CD4-positive, alpha-beta T cell (primary cell): ENCODE data around the gene GRK7. TPM values are rescaled to one million over a fixed set of nuclear protein-coding genes. Genes with fewer than 3 reads are reported as not detected.

Source experiments
- ATAC-seq: fragments of 200-7000 bp; cut with Tn5 transposase; one replicate; pipeline ENCODE4 v1.10.0; 2022; ENCODE audit warnings: mild to moderate bottlenecking; ENCODE audit not compliant: poor library complexity
- CTCF ChIA-PET: fragments of 350-600 bp; sonication (Branson Sonifier 250); formaldehyde crosslinking; loops from one replicate; lab custom pipeline; 2021; ENCODE audit warnings: antibody characterized with exemption, inconsistent platforms; lab: Charles Lee
- POLR2A ChIA-PET: fragments of 350-600 bp; sonication (Branson Sonifier 250); formaldehyde crosslinking; loops from one replicate; lab custom pipeline; 2021; ENCODE audit warnings: antibody characterized with exemption, inconsistent platforms; lab: Charles Lee
- DNase-seq, 14 experiments: peaks; one replicate each; pipeline ENCODE4 v3.0.0-alpha.2; 2013 to 2020; ENCODE audit warnings: mixed read lengths in 2 of 14
- H3K27ac ChIP-seq, 2 donors: one replicate each; pipeline versions ENCODE4 v1.5.1 to v1.7.0; 2013; ENCODE audit warnings: low read length in 2 of 2, low read depth in 1 of 2, mild to moderate bottlenecking in 1 of 2
- H3K27me3 ChIP-seq, 2 experiments: 1 replicate in 1 of 2; 2 replicates in 1 of 2; pipeline versions ENCODE4 v1.6.1 to v1.7.0; 2013; ENCODE audit warnings: low read length in 2 of 2, control low read depth in 1 of 2, mild to moderate bottlenecking in 1 of 2, moderate library complexity in 1 of 2; ENCODE audit not compliant: insufficient read depth in 2 of 2, control insufficient read depth in 1 of 2
- H3K36me3 ChIP-seq: one replicate; pipeline ENCODE4 v1.6.1; 2013; ENCODE audit warnings: low read length, control low read depth; ENCODE audit not compliant: insufficient read depth
- H3K4me1 ChIP-seq: one replicate; pipeline ENCODE4 v1.6.1; 2013; ENCODE audit warnings: low read length, control low read depth; ENCODE audit not compliant: insufficient read depth
- H3K4me3 ChIP-seq: one replicate; pipeline ENCODE4 v1.5.1; 2013; ENCODE audit warnings: mild to moderate bottlenecking, low read length, moderate library complexity
- H3K9me3 ChIP-seq, 2 experiments: 1 replicate in 1 of 2; 2 replicates in 1 of 2; pipeline versions ENCODE4 v1.6.1 to v1.7.0; 2013; ENCODE audit warnings: low read length in 2 of 2, mild to moderate bottlenecking in 2 of 2, control low read depth in 1 of 2, moderate library complexity in 1 of 2; ENCODE audit not compliant: control insufficient read depth in 1 of 2, insufficient read depth in 1 of 2
- H3K27ac Mint-ChIP-seq: one replicate; pipeline ENCODE4 v1.8.0; 2020; ENCODE audit warnings: mixed read lengths
- H3K27me3 Mint-ChIP-seq: one replicate; pipeline ENCODE4 v1.8.0; 2021; ENCODE audit warnings: mixed read lengths
- H3K36me3 Mint-ChIP-seq: one replicate; pipeline ENCODE4 v1.8.0; 2021; ENCODE audit warnings: low read depth, mixed read lengths
- H3K4me1 Mint-ChIP-seq: one replicate; pipeline ENCODE4 v1.8.0; 2021; ENCODE audit warnings: low read depth, mixed read lengths
- H3K4me3 Mint-ChIP-seq: one replicate; pipeline ENCODE4 v1.8.0; 2020; ENCODE audit warnings: mild to moderate bottlenecking, mixed read lengths
- H3K9me3 Mint-ChIP-seq: one replicate; pipeline ENCODE4 v1.8.0; 2020; ENCODE audit warnings: mixed read lengths
- intact Hi-C, 2 experiments: fragments of 100-400 bp; cut with DNase I in 1 of 2; cut with micrococcal nuclease in 1 of 2; formaldehyde crosslinking; loops; one replicate each; pipeline versions ENCODE4 v1.15.1 to v1.9.0; 2023 to 2025; cut with DNase I, micrococcal nuclease
- total RNA-seq, 174 experiments: library from RNA in 2 of 174; stranded (reverse) in 2 of 174; gene quantifications; one replicate each; pipeline ENCODE4 v1.2.3 and lab custom pipeline; 2021 to 2026
- TF ChIP-seq, protein P1 (sequence below): fragments of 200-600 bp; IDR thresholded peaks from one replicate; pipeline ENCODE4 v1.8.0; 2022; ENCODE audit warnings: antibody characterized with exemption, mild to moderate bottlenecking

Gene GRK7
- total RNA-seq, 2 experiments from 2014 or later: 0.19 to 0.22 TPM

DNA sequence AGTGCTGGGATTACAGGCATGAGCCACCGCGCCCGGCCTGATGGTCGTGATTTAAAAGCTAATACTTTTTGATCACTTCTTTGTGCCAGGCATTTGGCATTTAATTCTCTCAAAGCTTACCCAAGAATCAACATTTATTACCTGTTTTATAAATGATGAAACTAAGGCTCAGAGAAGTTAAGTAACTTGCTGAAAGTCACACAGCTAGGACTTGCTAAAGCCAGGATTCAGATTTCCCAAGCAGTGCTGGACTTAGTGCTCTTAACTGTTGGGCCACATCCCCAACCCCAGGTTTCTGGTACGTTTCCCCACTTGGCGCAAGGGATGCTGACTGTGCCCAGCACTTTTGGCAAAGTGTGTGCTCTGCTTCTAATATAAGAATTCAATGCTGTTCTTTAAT, 10.5 kb downstream of the GRK7 start:
- H3K27ac Mint-ChIP-seq: no peak overlapping the region
- H3K27me3 Mint-ChIP-seq: no peaks in the 10 kb centered on the region
- no peaks in the 10 kb centered on the region for H3K27me3 ChIP-seq
- ChIA-PET CTCF (interaction anchor here (0.7 kb wide), 1 partner anchor 26 kb away, joined by 3 read pairs; no protein-coding TSS in a partner anchor), POLR2A (no interaction called here)
- TF ChIP-seq, protein P1, sequence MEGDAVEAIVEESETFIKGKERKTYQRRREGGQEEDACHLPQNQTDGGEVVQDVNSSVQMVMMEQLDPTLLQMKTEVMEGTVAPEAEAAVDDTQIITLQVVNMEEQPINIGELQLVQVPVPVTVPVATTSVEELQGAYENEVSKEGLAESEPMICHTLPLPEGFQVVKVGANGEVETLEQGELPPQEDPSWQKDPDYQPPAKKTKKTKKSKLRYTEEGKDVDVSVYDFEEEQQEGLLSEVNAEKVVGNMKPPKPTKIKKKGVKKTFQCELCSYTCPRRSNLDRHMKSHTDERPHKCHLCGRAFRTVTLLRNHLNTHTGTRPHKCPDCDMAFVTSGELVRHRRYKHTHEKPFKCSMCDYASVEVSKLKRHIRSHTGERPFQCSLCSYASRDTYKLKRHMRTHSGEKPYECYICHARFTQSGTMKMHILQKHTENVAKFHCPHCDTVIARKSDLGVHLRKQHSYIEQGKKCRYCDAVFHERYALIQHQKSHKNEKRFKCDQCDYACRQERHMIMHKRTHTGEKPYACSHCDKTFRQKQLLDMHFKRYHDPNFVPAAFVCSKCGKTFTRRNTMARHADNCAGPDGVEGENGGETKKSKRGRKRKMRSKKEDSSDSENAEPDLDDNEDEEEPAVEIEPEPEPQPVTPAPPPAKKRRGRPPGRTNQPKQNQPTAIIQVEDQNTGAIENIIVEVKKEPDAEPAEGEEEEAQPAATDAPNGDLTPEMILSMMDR: no peak
- H3K9me3 ChIP-seq: no peaks in the 10 kb centered on the region
- no peaks in the 10 kb centered on the region for H3K4me1 ChIP-seq
- DNase-seq (no peak), ATAC-seq (no peak)
- no peak overlapping the region for H3K4me3 Mint-ChIP-seq
- no peak overlapping the region for H3K4me3 ChIP-seq
- no peaks in the 10 kb centered on the region for H3K36me3 Mint-ChIP-seq
- no peaks in the 10 kb centered on the region for H3K9me3 Mint-ChIP-seq
- H3K4me1 Mint-ChIP-seq: no peaks in the 10 kb centered on the region
- intact Hi-C loops: no loop called here
- H3K27ac ChIP-seq: no peak overlapping the region
- no peaks in the 10 kb centered on the region for H3K36me3 ChIP-seq

DNA sequence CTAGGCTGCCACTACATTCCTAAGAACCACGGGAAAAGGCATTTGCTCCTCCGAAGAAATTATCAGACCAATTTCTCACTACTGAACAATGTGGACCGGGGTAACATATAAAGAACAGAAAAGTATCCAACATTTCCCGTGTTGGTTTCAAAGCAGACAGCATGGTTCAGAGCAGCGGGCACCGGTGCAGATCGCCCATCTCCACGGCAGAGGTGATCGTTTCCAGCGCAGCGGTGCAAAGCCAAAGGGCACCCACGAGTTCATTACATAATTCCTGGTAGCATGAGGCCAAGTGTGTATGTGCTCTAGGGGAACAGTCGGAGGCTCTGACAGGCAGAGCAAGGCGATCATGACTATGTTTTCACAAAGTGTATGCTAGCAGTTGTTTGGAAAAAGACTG, 13.2 kb downstream of the GRK7 start:
- Mint-ChIP-seq H3K27ac (no peak overlapping the region), H3K4me1 (no peaks in the 10 kb centered on the region), H3K27me3 (no peaks in the 10 kb centered on the region), H3K36me3 (no peaks in the 10 kb centered on the region), H3K9me3 (no peaks in the 10 kb centered on the region), H3K4me3 (no peak overlapping the region)
- Histone ChIP-seq H3K4me1 (no peaks in the 10 kb centered on the region), H3K36me3 (no peaks in the 10 kb centered on the region), H3K27me3 (no peaks in the 10 kb centered on the region), H3K4me3 (no peak overlapping the region), H3K27ac (no peak overlapping the region), H3K9me3 (no peaks in the 10 kb centered on the region)
- DNase-seq (no peak), ATAC-seq (no peak)
- TF ChIP-seq, protein P1: no peak
- ChIA-PET CTCF (no interaction called here), POLR2A (no interaction called here)
- intact Hi-C loops: no loop called here

DNA sequence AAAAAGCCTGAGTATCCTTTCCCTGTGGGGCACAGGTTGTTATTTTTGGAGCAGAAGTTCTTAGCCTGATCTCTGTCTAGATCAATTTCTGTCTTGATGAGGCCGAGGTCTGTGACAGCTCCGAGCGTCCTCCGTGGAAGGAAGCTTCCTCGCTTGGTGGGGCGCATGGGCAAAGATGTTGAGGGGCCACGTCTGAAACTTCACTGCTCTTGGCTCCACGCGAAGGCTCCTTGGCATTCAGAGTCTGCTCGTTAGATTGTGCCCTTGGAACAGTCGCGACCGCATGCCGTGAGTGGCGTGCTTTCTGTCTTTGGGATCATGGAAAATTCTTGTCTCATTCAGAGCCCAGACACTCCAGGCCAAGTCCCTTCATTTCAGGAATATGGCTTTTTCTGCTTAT, 13.7 kb downstream of the GRK7 start:
- Mint-ChIP-seq H3K4me3 (no peak overlapping the region), H3K4me1 (no peaks in the 10 kb centered on the region), H3K9me3 (no peaks in the 10 kb centered on the region), H3K27me3 (no peaks in the 10 kb centered on the region), H3K36me3 (no peaks in the 10 kb centered on the region), H3K27ac (no peak overlapping the region)
- POLR2A ChIA-PET: no interaction called here
- Histone ChIP-seq H3K27ac (no peak overlapping the region), H3K27me3 (no peaks in the 10 kb centered on the region), H3K9me3 (no peaks in the 10 kb centered on the region), H3K4me1 (no peaks in the 10 kb centered on the region), H3K4me3 (no peak overlapping the region), H3K36me3 (no peaks in the 10 kb centered on the region)
- intact Hi-C loops: no loop called here
- CTCF ChIA-PET: no interaction called here
- TF ChIP-seq, protein P1: no peak
- ATAC-seq (no peak), DNase-seq (no peak)
